Measurements from ENCODE around the gene TNS3.
"Not testable (repeated sequence)": the region's sequence is repeated elsewhere in the genome, so short reads cannot be mapped to it uniquely, and the experiment has no call there.

The TNS3 gene

DNA sequence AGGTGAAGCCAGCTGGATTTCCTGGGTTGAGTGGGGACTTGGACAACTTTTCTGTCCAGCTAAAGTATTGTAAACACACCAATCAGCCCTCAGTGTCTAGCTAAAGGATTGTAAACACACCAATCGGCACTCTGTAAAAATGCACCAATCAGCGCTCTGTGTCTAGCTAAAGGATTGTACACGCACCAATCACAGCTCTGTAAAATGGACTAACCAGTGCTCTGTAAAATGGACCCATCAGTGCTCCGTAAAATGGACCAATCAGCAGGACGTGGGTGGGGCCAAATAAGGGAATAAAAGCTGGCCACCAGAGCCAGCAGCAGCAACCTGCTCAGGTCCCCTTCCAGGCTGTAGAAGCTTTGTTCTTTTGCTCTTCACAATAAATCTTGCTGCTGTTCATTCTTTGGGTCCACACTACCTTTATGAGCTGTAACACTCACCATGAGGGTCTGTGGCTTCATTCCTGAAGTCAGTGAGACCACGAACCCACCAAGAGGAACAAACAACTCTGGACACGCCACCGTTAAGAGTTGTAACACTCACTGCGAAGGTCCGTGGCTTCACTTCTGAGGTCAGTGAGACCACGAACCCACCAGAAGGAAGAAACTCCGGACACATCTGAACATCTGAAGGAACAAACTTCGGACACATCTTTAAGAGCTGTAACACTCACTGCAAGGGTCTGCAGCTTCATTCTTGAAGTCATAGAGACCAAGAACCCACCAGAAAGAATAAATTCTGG is 21.8 kb upstream of the TNS3 start:
- DNase-seq (ENCODE audit: extremely low read depth in 1 of 2, low read depth in 1 of 2) = not testable (repeated sequence)

DNA sequence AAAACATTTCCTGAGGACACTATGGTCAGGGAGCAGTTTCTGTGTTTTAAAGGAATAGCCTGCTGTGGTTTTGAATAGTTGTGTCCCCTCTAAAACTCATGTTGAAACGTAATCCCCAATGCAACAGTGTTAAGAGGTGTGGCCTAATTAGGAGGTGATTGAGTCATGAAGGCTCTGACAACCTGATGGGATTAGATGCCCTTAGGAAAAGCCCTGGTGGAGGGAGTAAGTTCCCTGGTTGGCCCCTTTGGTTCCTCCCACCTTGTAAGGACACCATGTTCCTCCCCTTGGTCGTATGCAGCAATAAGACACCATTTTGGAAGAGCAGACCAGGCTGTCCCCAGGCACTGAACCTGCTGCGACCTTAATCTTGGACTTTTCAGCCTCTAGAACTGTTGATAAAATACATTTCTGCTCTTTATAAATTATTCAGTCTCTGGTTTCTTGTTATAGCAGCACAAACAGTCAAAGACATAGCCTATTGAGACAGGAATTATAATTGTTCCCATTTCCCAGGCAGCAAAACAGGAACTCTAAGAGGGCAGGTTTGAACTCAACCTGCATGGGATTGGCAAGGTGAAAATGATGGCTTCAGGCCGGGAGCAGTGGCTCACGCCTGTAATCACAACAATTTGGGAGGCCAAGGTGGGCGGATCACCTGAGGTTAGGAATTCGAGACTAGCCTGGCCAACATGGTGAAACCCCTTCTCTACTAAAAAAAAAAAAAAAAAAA is 20.5 kb upstream of the TNS3 start:
- DNase-seq (ENCODE audit: extremely low read depth in 1 of 2, low read depth in 1 of 2) = no peak

DNA sequence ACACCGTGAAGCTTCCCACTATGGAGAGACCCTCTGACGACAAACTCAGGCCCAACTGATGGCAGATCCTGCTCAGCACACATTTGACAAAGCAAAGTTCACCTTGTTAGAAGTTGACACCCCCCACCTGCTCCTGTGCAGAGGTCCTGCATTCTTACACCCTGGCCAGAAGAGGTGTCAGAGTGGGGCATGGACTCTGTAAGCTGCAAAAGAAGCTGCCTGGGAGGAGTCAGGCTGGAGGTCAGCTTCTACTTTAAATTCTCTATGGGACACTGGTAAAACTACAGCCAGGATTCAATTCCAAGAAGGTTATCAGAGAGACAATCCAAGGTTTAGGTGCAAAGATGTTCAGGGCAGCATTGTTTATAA is 20.0 kb upstream of the TNS3 start:
- no peak for DNase-seq (ENCODE audit: extremely low read depth in 1 of 2, low read depth in 1 of 2)

DNA sequence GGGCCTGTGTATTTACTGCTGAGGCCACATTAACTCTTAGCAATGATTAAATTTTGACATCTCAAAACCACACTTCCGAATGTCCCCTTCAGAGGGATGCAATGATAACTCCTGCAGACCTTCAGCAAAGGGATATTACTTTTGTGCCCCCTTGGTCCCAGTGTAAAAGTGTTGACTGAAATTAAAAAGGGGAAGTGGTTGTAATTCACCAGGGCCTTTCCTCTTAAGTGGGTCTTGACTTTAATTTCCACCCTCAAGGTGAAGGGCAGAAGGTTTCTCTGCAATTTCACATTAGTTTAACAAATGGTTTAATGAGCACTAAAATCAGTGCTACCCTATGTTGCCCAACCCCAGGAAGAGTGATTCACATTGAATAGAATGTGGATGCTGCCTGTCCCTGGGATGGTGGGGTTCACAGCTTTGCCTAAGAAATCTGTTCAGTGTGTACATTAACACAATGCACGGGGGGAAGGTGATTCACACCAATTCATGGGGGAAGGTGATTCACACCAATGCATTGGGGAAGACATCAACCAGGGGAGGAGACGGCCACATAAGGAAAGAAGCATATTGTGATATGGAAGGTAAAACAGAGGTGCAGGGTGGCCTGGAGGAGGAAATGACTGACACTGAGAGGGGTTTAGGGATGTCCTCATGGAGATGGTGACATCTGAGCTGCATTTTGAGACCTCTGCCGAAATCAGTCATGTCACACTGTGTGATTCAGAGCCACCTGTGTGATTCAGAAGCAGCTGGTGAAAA is 19.4 kb upstream of the TNS3 start:
- DNase-seq (ENCODE audit: extremely low read depth in 1 of 2, low read depth in 1 of 2) = no peak

DNA sequence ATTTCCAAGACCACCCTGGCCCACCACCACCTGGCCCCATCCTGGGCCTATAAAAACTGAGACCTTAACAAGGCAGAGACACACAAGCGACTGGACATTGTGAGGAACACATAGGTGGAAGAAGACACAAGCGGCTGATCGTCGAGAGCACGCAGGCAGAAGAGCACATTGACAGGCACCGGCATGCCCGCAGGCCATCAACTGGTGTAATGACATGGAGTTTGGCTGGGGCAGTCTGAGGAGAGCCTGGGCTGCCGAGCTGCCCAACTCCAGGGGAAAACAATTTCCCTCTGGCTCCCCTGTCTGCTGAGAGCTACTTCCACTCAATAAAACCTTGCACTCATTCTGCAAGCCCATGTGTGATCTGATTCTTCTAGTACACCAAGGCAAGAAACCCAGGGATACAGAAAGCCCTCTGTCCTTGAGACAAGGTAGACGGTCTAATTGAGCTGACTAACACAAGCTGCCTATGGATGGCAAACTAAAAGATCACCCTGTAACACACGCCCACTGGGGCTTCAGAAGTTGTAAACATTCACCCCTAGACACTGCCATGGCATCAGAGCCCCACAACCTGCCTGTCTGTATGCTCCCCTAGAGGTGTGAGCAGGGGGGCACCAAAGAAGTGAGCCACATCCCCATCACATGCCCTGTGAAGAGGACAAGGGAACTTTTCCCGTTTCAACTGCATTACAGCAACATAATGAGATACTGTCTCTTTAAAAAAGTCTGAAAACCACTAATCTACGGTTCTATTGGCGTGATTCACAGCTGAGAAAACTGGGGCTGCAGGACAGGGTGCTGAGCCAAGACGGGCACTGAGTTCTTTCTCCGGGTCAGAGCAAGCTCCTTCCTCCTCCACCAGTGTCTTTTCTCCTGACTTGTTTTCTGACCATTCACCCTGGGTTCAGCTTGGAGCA is 18.5 kb upstream of the TNS3 start:
- no peak for DNase-seq (ENCODE audit: extremely low read depth in 1 of 2, low read depth in 1 of 2)

DNA sequence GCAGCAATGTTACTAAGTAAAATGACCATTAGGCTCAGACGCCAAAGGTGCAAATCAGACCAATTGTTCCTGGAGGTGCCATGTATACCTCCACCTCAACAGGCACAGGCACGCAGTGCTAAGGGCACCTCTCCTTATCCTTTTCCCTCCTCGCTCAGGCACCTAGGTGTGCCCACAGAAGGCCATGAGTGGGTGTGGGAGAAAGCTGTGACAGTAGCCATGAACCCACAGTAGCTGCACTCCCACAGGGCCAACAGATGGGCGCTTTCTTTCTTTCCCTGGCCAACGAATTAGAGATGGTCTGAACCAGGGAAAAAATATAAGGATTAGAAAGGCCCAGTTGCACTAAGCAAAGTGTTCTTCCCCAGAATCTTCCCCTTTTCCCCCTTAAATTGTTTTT is 15.5 kb upstream of the TNS3 start:
- no peak for DNase-seq (ENCODE audit: extremely low read depth in 1 of 2, low read depth in 1 of 2)

DNA sequence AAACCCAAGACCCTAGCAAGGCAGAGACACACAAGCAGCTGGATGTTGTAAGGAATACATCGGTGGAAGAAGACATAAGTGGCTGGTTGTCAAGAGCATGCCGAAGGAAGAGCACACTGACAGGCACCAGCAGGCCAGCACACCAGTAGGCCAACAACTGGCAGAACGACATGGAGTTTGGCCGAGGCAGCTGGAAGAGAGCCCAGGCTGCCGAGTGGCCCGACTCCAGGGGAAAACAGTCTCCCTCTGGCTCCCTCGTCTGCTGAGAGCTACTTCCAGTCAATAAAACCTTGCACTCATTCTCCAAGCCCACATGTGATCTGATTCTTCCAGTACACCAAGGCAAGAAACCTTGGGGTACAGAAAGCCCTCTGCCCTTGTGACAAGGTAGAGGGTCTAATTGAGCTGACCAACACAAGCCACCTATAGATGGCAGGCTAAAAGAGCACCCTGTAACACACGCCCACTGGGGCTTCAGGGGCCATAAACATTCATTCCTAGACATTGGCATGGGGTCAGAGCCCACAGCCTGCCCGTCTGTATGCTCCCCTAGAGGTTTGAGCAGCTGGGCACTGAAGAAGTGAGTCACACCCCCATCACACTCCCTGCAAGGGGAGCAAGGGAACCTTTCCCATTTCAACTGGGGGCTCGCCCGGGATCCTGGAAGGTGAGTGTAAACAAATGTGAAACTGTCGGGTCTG is 14.7 kb upstream of the TNS3 start:
- no peak for DNase-seq (ENCODE audit: extremely low read depth in 1 of 2, low read depth in 1 of 2)

DNA sequence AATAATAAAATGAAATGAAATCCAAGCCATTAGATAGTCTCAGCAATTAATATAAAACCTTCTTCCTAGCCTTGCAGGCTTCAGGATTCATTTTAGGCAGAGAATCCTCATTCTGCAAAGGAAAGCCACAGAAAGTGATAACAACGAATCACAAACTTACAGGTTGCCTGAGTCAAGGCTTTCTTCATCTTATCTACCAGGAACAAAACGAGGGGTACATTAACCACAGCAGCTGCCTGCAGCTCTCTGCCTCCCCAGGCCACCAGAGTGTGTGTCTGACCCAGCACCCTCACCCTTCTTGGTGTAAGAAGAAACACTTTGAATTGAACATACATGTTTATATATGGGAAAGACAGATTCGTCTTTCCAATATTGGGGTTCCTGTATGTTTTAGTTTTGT is 12.5 kb upstream of the TNS3 start:
- no peak for DNase-seq (ENCODE audit: extremely low read depth in 1 of 2, low read depth in 1 of 2)

DNA sequence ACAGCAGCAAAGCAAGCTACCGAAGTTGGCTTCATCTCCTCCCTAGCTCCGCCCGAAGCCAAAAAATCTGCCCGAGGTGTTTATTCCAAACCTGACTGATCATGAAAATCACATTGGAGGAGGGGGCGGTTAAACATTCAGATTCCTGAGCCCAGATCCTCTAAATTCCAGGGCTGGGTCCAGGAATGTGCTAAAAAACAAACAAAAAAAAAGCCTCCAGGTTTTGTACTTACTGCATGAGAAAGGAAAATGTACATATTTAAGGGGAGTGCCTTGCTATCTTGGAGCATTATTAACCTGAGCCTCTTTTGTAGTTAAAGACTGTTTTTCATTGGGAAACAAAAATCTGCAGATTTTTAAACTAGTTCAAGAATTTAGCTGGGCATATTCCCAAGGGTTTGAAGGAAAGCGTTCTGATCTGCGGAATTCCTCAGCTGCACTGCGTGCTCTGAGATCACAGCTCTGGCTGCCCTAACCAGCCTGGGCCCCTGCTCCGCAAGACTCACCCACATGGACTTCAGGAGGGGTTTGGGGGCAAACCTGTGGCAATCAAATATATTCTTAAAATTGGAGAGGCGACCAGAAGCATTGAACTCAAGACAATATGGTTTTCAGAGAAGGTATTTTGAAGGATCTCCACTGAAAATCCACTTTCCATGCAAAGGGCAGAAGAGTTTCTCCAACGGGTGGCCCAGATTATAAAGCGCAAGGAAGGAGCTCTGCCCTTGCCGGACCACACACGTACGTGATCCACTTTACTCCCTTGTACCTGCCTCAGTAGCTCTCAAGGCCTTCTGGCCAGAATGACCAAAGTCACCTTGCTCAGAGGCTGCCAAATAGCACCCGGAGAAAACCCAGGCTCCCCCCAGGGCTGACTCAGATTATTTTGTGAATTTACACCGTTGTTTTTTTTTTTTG is 10.0 kb upstream of the TNS3 start:
- no peak for DNase-seq (ENCODE audit: extremely low read depth in 1 of 2, low read depth in 1 of 2)

DNA sequence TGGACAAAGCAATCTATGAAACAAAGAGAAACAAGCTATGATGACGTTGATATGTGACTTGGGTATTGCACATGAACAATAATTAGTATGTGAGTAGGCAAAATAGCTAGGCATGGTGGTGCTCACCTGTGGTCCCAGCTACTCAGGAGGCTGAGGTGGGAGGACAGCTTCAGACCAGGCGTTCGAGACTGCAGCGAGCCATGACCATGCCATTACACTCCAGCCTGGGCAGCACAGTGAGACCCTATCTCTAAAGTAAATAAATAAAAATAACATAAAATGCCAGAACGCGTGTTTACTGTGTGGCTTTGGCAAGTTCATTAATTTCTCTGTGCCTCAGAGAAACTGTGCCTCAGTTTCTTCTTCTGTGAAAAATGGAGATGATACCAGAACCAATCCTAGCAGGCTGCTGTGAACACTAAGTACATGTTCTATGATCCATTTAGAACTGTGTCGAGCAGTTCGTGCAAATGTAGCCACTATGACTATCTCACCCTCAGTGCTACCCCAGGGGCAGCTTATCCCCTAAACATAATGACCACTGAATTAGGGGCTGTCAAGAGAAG is 9.3 kb upstream of the TNS3 start:
- no peak for DNase-seq (ENCODE audit: extremely low read depth in 1 of 2, low read depth in 1 of 2)

DNA sequence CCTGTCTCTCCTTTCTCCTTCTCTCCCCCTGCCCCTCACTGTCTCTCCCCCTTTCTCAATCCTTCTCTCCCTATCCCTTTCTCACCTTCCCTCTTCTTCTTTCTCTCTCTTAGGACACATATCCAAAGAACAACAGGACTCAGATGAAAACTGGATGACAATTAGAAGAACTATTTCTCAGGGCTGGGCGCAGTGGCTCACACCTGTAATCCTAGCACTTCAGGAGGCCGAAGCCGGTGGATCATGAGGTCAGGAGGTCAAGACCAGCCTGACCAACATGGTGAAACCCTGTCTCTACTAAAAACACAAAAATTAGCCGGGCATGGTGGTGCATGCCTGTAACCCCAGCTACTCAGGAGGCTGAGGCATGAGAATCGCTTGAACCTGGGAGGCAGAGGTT is 8.3 kb upstream of the TNS3 start:
- DNase-seq (ENCODE audit: extremely low read depth in 1 of 2, low read depth in 1 of 2) = not testable (repeated sequence)

DNA sequence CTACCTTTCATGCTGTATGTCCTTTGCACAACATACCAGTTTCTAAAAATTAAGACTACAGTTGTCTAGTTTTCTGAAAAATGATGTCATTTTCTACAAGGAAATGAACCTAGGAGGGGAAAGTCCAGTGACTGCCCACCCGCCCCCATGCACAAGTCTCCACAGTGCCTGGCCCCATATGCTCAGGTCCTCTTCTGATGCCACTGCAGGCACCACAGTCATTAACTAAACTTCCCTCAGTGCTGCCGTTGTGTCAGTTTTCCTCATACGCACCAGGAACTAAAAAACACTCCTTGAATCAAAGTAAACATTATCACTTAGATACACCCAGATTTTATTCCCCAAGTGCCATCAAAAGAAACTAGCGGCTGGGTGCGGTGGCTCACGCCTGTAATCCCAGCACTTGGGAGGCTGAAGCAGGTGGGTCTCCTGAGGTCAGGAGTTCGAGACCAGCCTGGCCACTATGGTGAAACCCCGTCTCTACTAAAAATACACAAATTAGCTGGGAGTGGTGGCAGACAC is 6.9 kb upstream of the TNS3 start:
- DNase-seq (ENCODE audit: extremely low read depth in 1 of 2, low read depth in 1 of 2) = no peak

DNA sequence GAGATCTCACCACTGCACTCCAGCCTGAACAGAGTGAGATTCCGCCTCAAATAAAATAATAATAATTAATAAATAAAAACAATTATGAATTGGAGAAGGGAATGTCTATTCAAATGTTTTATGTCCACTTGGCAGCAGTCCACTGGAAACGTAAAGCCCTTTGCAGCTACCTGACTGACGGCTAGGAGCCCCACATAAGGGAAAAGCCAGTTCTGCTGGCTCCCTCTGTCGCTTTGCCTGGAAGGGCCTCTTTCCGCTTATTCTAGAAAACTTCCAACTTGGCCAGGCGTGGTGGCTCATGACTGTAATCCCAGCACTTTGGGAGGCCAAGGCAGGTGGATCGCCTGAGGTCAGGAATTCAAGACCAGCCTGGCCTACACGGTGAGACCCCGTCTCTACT is 6.1 kb upstream of the TNS3 start:
- DNase-seq (ENCODE audit: extremely low read depth in 1 of 2, low read depth in 1 of 2) = no peak

DNA sequence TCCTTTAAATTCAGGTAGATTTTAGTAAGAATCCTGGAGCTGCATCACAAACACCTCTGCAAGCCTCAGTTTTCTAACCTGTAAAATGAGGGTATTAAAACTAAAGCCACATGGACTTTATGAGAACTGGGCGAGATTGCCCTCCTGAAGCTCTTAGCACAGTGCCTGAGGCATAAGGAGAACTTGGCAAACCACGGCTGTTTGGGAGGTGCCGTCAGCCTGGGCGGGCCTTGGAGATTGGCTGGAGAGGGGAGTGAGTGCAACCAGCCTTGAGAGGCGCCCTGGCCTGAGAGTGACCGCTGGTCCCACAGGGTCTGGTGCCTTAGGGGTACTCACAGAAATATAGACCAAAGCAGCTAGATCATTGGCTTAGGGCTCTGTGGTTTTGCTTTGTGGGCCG is 5.4 kb upstream of the TNS3 start:
- DNase-seq (ENCODE audit: extremely low read depth in 1 of 2, low read depth in 1 of 2) = no peak

DNA sequence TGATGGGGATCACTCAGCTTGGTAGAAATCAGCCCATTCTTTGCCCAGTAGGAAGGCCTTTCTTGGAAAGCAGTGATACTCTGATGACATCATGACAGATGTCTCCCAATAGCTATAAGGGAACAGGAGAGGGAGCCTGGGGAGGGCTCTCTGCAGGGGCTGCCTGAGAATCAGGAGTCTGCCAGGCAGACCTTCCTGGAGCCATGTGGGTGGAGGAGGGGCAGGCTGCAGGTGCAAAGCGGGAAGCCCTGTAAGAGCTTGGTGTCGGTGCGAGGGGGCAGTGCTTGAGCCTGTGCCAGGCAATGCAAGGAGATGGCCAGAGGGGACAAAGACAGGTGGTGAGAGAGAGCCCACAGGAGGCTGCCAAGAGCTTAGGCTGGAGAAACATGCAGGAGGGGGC is 5.0 kb upstream of the TNS3 start:
- DNase-seq (ENCODE audit: extremely low read depth in 1 of 2, low read depth in 1 of 2) = no peak

DNA sequence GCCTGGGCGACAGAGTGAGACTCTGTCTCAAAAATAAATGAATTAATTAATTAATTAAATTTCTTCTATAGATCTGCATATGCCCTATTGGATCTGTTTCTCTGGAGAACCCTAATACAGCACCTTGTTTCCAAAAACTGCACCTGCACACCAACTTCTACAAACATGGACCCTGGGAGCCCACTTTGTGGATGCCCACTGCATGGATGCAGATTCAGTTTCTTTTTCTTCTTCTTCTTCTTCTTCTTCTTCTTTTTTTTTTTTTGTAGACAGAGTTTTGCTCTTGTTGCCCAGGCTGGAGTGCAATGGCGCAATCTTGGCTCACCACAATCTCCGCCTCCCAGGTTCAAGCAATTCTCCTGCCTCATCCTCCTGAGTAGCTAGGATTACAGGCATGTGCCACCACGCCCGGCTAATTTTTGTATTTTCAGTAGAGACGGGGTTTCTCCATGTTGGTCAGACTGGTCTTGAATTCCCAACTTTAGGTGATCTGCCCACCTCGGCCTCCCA is 4.3 kb upstream of the TNS3 start:
- DNase-seq (ENCODE audit: extremely low read depth in 1 of 2, low read depth in 1 of 2) = not testable (repeated sequence)

DNA sequence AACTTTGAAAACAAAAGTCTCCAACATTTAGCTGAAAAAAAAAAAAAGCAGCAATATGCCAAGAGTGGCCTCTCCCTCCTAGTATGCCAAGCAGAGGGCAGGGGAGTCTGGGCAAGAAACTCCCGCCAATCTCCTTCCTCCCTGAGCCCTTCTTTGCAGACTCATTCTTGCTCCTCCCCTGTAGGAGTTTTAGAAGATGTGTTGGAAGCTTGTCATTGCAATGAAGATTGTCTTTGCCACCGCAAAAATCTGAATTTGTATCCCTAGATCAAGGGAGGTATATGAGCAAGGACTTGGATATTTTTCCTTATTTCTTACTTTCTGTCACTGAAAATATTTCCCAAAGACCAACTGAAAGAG is 2.6 kb upstream of the TNS3 start:
- no peak for DNase-seq (ENCODE audit: extremely low read depth in 1 of 2, low read depth in 1 of 2)

DNA sequence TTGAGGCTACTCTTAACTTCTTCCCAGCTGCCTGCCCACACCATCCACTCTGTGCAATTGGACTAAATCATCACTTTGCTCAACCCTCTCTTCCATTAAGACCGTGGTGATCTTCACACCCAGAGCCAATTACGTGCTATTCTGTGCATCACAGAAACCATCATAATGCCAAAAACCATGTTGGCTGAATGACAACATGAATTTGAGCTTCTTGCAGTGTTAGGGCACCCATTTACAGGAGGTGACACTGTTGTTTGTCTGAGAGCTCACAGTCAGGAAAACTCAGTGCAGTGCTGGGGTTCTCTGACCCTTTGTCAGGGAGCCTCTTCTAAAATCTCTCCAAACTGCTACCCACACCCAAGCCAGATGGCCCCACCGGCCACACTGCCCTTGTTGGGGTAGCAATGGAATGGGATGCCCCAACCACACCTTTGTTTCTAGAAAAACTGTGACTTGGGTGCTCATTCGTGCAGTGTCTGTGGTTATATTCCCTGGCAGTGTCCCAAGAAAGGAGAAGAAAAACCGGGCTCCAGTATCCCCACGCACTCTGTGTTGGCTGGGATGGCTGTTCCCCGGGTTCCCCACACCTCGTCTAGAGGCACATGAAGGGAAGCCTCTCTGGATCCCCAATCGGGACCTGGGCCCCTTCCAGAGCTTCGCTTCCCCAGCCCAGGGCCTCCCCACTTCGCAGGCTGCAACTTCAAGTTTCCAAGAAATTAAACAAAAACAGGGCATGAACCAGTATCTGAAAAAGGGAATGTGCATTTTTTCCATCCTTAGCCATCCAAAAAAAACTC is 2.0 kb upstream of the TNS3 start:
- no peak for DNase-seq (ENCODE audit: extremely low read depth in 1 of 2, low read depth in 1 of 2)

Data from activated CD8-positive, alpha-beta memory T cell treated with anti-CD3 and anti-CD28 coated beads for 1 hour (primary cell).